HG03175 (cell line): ENCODE data around the gene POU5F2.

Experiments used
- ATAC-seq: cut with Tn5 transposase; IDR thresholded peaks from one replicate; pipeline ENCODE4 v1.9.1; 2021; ENCODE audit warnings: mild to moderate bottlenecking, moderate library complexity; ENCODE audit not compliant: unreplicated experiment

POU5F2 gene

DNA sequence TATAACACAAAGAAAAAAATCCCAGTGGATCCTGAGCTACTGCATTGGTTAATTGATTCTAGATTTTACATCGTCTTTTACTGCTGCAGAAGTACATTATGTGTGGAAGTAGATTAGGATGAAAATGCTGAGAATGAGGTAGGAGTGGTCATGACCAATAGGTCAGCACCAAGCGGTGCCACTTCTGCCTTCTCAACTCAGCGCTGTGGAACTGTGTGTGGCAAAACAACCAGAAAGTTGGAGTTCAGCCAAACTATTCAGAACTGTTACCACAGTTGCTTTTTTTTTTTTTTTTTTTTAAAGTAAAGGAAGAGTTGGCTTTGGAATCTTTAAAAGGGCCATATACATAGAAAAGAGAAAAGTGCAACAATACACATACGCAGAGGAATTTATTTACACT, 24.2 kb downstream of the POU5F2 start:
- no peak for ATAC-seq

DNA sequence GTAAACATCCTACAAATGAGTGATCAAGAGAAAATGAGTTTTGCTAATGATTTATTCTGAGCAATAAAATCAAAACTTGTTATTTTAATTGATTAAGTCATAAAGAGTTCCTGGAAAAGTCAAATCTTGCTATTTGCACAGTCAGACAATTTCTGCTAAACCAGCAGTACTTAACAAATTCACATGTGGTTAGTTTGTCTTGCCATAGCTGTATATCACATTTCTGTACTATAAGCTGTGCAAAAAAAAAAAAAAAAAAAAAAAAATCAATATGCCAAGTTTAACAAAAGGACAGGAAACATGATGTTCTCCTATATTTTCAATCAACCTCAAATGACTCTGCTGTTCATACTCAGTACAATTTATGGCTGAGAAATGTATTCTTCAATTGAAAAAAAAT, 24.9 kb downstream of the POU5F2 start:
- no peak for ATAC-seq

DNA sequence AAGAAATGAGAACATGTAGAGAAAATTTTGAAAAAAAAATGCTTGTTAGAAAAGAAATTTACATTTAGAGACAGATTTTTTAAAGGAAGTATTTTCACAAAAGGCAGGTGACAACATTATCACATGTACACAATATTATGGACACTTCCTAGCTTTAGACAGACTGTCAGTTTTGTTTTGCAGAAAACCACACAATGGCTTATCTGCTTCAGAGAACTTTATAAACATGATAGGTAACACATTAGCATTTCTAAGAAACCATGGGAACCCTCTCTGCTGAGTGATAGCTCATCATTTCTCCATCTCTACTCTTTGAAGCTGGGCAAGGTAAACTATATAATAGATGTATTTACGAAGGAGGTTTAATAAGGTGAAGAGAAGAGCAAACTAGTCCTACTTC, 25.6 kb downstream of the POU5F2 start:
- no peak for ATAC-seq

DNA sequence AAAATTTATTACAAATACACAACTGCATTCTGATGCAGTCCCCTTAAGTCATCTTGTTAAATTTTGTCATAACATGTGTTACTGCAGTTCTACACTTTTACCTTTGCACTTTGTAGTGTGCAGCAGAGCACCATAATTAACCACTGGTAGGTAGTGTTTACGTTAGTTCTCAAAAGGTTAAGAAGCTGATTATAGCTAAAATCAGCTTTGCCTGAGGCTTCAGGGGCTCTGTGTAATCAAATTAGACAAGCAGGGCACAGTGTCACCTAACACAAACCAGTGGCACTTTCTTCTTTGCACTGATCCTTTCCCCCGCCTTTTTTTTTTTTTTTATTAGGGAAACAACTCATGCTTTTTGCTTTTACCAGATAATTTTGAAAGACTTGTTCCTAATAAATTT, 26.1 kb downstream of the POU5F2 start:
- no peak for ATAC-seq

DNA sequence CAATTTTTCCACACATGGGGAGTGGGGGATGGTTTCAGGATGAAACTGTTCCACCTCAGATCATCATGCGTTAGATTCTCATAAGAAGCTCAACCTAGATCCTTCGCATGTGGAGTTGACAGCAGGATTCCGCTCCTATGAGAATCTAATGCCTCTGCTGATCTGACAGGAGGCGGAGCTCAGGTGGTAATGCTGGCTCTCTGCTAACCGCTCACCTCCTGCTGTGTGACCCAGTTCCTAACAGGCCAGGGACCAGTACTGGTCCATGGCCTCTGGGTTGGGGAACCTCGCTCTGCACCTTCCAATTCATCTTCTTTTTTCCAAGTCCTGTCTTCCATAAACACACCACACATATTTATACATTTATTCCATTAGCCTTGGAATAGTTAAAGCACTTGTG, 33.0 kb downstream of the POU5F2 start:
- ATAC-seq = no peak

DNA sequence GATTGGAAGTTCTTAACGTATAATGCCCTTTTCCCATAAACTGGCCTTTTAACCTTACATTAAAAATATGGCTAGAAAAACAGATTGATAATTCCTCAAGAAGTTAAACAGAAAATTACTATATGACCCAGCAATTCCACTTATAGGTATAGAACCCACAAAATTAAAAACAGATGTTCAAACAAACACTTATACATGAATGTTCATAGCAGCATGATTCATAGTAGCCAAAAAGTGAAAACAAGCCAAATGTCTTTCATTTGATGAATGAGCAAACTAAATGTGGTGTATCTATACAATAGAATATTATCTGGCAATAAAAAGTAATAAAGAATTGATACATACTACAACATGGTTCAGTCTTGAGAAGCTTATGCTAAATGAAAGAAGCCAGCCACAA, 35.5 kb downstream of the POU5F2 start:
- no peak for ATAC-seq

DNA sequence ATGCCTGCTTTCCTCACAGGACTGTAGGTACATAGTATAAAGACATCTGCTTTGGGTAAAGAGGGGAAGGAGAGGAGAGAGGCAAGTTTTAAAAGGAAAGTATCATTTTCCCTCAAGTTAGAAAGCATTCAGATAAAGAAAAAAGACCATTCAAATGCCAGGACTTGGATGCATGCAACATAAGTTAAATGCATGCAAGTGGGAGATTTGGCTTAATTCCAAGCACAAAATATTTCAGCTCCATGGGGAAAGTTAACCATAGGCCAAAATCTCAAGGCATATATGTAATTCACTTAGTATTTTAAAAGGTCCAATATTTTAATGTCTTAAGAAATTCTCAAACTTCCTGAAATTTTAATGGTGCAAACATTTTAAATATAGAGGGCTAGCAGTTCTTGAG, 36.4 kb downstream of the POU5F2 start:
- ATAC-seq = no peak

DNA sequence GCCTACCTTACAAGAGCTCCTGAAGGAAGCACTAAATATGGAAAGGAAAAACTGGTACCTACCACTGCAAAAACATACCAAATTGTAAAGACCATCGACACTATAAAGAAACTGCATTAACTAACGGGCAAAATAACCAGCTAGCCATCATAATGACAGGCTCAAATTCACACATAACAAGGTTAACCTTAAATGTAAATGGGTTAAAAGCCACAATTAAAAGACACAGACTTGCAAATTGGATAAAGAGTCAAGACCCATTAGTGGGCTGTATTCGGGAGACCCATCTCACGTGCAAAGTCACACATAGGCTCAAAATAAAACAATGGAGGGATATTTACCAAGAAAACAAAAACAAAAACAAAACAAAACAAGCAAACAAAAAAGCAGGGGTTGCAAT, 49.4 kb downstream of the POU5F2 start:
- ATAC-seq = no peak
